GM12878 (cell line): ENCODE results near the gene RALGAPA1. TPM values are rescaled to one million over a fixed set of nuclear protein-coding genes. Genes with fewer than 3 reads are reported as not detected.

Source experiments
- ATAC-seq: fragments of 200-7000 bp; cut with Tn5 transposase; 3 replicates; pipeline ENCODE4 v1.9.1; 2020; ENCODE audit warnings: mild to moderate bottlenecking, moderate library complexity
- BruUV-seq: library from RNA; stranded (reverse); fragments of 400-500 nt; replicated peaks from 2 replicates; lab custom pipeline; 2021; lab: Mats Ljungman, UMichigan
- CTCF ChIA-PET: fragments of 300-600 bp; sonication (Branson Sonifier 250); formaldehyde crosslinking; extraction: SDS; loops from one replicate; lab custom pipeline; 2021; ENCODE audit warnings: inconsistent platforms; lab: Yijun Ruan, JAX
- POLR2A ChIA-PET: fragments of 350-600 bp; formaldehyde crosslinking; extraction: SDS; loops from one replicate; lab custom pipeline; 2021; ENCODE audit warnings: inconsistent platforms; lab: Charles Lee
- RAD21 ChIA-PET: fragments of 300-600 bp; sonication (Branson Sonifier 250); formaldehyde crosslinking; loops from one replicate; lab custom pipeline; 2023; ENCODE audit warnings: antibody characterized with exemption; ENCODE audit not compliant: unreplicated experiment; lab: Charles Lee
- SMC1A ChIA-PET: fragments of 300-600 bp; sonication (Branson Sonifier 250); formaldehyde crosslinking; loops from one replicate; lab custom pipeline; 2023; ENCODE audit not compliant: unreplicated experiment, uncharacterized antibody; lab: Charles Lee
- DNase-seq: peaks from one replicate; pipeline ENCODE4 v3.0.0-alpha.2; 2011; ENCODE audit warnings: low read depth, low spot score
- FAIRE-seq: peaks from 3 replicates; lab custom pipeline; 2011; peaks lifted over from hg19 to GRCh38; lab: Jason Lieb, UNC
- H2AFZ ChIP-seq: 2 replicates; pipeline ENCODE4 v1.6.0; 2011; ENCODE audit warnings: low read depth, low read length, control low read depth; ENCODE audit not compliant: control insufficient read depth
- H3K27ac ChIP-seq: 2 replicates; pipeline ENCODE4 v1.5.1; 2011; ENCODE audit warnings: control low read depth; ENCODE audit not compliant: control insufficient read depth, insufficient read depth
- H3K27me3 ChIP-seq, 2 experiments: replicated peaks in 1 of 2; 2 replicates each; pipeline versions ENCODE4 v1.6.0 to v1.6.1; 2011; ENCODE audit warnings: low read length in 1 of 2; ENCODE audit not compliant: control insufficient read depth in 2 of 2, insufficient read depth in 2 of 2
- H3K36me3 ChIP-seq, 2 experiments: 2 replicates each; pipeline ENCODE4 v1.5.1; 2011; ENCODE audit warnings: low read length in 1 of 2; ENCODE audit not compliant: control insufficient read depth in 2 of 2, insufficient read depth in 2 of 2
- H3K4me1 ChIP-seq: 2 replicates; pipeline ENCODE4 v1.6.1; 2011; ENCODE audit warnings: mild to moderate bottlenecking, low read length, moderate library complexity, mixed read lengths; ENCODE audit not compliant: control insufficient read depth, insufficient read depth
- H3K4me2 ChIP-seq: 2 replicates; pipeline ENCODE4 v1.6.0; 2011; ENCODE audit warnings: control low read depth; ENCODE audit not compliant: control insufficient read depth, insufficient read depth
- H3K4me3 ChIP-seq: fragments of 200-600 bp; sonication (generic); 2 replicates; pipeline ENCODE4 v1.5.1; 2016
- H3K79me2 ChIP-seq: 2 replicates; pipeline ENCODE4 v1.6.0; 2011; ENCODE audit warnings: low read length; ENCODE audit not compliant: control insufficient read depth, insufficient read depth
- H3K9ac ChIP-seq: 2 replicates; pipeline ENCODE4 v1.8.0; 2011; ENCODE audit warnings: low read length, control low read depth, mixed read lengths; ENCODE audit not compliant: control insufficient read depth, insufficient read depth
- H3K9me3 ChIP-seq: replicated peaks from 3 replicates; pipeline ENCODE4 v1.5.1; 2011; ENCODE audit warnings: mild to moderate bottlenecking, low read length; ENCODE audit not compliant: control insufficient read depth, insufficient read depth
- H4K20me1 ChIP-seq: 2 replicates; pipeline ENCODE4 v1.6.0; 2011; ENCODE audit not compliant: control insufficient read depth, insufficient read depth
- BMI1 ChIP-seq: fragments of 450-650 bp; IDR thresholded peaks from 2 replicates; pipeline ENCODE4 v1.6.1; 2016; ENCODE audit warnings: mild to moderate bottlenecking, moderate library complexity, borderline replicate concordance
- CREB1 ChIP-seq: IDR thresholded peaks from 2 replicates; pipeline ENCODE4 v1.6.1; 2012; ENCODE audit warnings: low read depth, mild to moderate bottlenecking, inconsistent platforms
- EP300 ChIP-seq, 2 experiments: fragments of 150-350 bp in 1 of 2; IDR thresholded peaks; 2 replicates each; pipeline ENCODE4 v1.6.1; 2011 to 2012; ENCODE audit warnings: low read depth in 2 of 2, low read length in 2 of 2, borderline replicate concordance in 1 of 2, improper control_type of control experiment in 1 of 2, inconsistent platforms in 1 of 2; ENCODE audit not compliant: control insufficient read depth in 1 of 2
- ESRRA ChIP-seq: IDR thresholded peaks from 2 replicates; pipeline ENCODE4 v1.6.1; 2012; ENCODE audit warnings: mild to moderate bottlenecking, low read length, improper control_type of control experiment
- ETV6 ChIP-seq, 2 experiments: fragments of 450-650 bp in 1 of 2; IDR thresholded peaks in 1 of 2; conservative IDR thresholded peaks in 1 of 2; 2 replicates each; pipeline ENCODE4 v1.6.1; 2014; ENCODE audit warnings: antibody characterized with exemption in 1 of 2, borderline replicate concordance in 1 of 2, low read depth in 1 of 2, mild to moderate bottlenecking in 1 of 2, moderate library complexity in 1 of 2
- IRF4 ChIP-seq: IDR thresholded peaks from 2 replicates; pipeline ENCODE4 v1.6.1; 2011; ENCODE audit warnings: low read depth, low read length
- MEF2B ChIP-seq: fragments of 450-650 bp; IDR thresholded peaks from 2 replicates; pipeline ENCODE4 v1.6.1; 2018; ENCODE audit warnings: mild to moderate bottlenecking, moderate library complexity; ENCODE audit not compliant: partially characterized antibody, poor library complexity, severe bottlenecking
- MTA3 ChIP-seq: IDR thresholded peaks from 2 replicates; pipeline ENCODE4 v1.6.1; 2012; ENCODE audit warnings: low read length, inconsistent platforms, borderline replicate concordance
- MYC ChIP-seq: IDR thresholded peaks from 2 replicates; pipeline ENCODE4 v1.6.1; 2011; ENCODE audit warnings: mild to moderate bottlenecking, low read length, moderate library complexity, inconsistent platforms; ENCODE audit not compliant: insufficient read depth, insufficient replicate concordance, insufficient read length, severe bottlenecking
- NFIC ChIP-seq: IDR thresholded peaks from 2 replicates; pipeline ENCODE4 v1.6.1; 2012; ENCODE audit warnings: low read depth, mild to moderate bottlenecking, inconsistent platforms, low read length, moderate library complexity
- NR2F1 ChIP-seq: fragments of 450-650 bp; conservative IDR thresholded peaks from 2 replicates; pipeline ENCODE4 v1.6.1; 2017; ENCODE audit warnings: mild to moderate bottlenecking
- RAD51 ChIP-seq: fragments of 450-650 bp; IDR thresholded peaks from 2 replicates; pipeline ENCODE4 v1.6.1; 2016; ENCODE audit warnings: moderate library complexity, mild to moderate bottlenecking, inconsistent platforms
- SIN3A ChIP-seq: IDR thresholded peaks from 2 replicates; pipeline ENCODE4 v1.6.1; 2012; ENCODE audit warnings: low read depth, low read length, improper control_type of control experiment
- SIX5 ChIP-seq: IDR thresholded peaks from 2 replicates; pipeline ENCODE4 v1.6.1; 2011; ENCODE audit warnings: mild to moderate bottlenecking, low read depth, low read length, moderate library complexity; ENCODE audit not compliant: severe bottlenecking
- SREBF1 ChIP-seq: IDR thresholded peaks from 2 replicates; pipeline ENCODE4 v1.6.1; 2012; ENCODE audit warnings: mild to moderate bottlenecking, low read length
- YBX1 ChIP-seq: fragments of 450-650 bp; IDR thresholded peaks from 2 replicates; pipeline ENCODE4 v1.6.1; 2016; ENCODE audit warnings: antibody characterized with exemption
- ZNF622 ChIP-seq: fragments of 450-650 bp; IDR thresholded peaks from 2 replicates; pipeline ENCODE4 v1.6.1; 2017; ENCODE audit warnings: mild to moderate bottlenecking, inconsistent platforms
- WGBS: methylation state at CpG from one replicate; pipeline ENCODE4 v1.1.6; 2016; ENCODE audit warnings: low lambda C conversion rate; ENCODE audit not compliant: insufficient replicate concordance, insufficient coverage; ENCODE audit errors: missing lambda C conversion rate; 5-methylcytosine and 5-hydroxymethylcytosine counted together
- in situ Hi-C: fragments of 300-500 bp; cut with MboI; formaldehyde crosslinking; loops from 9 replicates; pipeline ENCODE4 v1.14.3; 2018; ENCODE audit warnings: mixed read lengths
- intact Hi-C: fragments of 100-400 bp; cut with micrococcal nuclease; formaldehyde crosslinking; loops from one replicate; pipeline ENCODE4 v1.14.2; 2022; ENCODE audit not compliant: unreplicated experiment
- polyA plus RNA-seq, 11 experiments: library from polyadenylated mRNA; depleted of rRNA in 4 of 11; unstranded in 6 of 11; stranded (reverse) in 5 of 11; fragments of >200 nt; fragmentation: Nextera tagmentation in 4 of 11; fragmentation: Illumina TruSeq in 1 of 11; extraction: Ambion mirVana in 4 of 11; extraction: Trizol in 1 of 11; gene quantifications; 1 replicate in 1 of 11; 2 replicates in 10 of 11; pipeline versions ENCODE4 v1.2.1 to v1.2.3, GENCODE V29; 2011 to 2016; ENCODE audit warnings: inconsistent platforms in 2 of 11, missing spikeins in 2 of 11, low read depth in 1 of 11
- total RNA-seq, 4 experiments: library from RNA; depleted of rRNA in 3 of 4; stranded (reverse); fragments of >200 nt in 3 of 4; fragmentation: Illumina TruSeq in 1 of 4; extraction: Trizol in 1 of 4; gene quantifications; 2 replicates each; pipeline versions ENCODE4 v1.2.1 to v1.2.3, GENCODE V29; 2013 to 2021
- TF ChIP-seq, protein P1 (sequence below): IDR thresholded peaks from 2 replicates; pipeline ENCODE4 v1.6.1; 2011; ENCODE audit warnings: borderline replicate concordance, low read depth, mild to moderate bottlenecking, moderate library complexity, mixed read lengths, low read length; ENCODE audit not compliant: insufficient read depth; ENCODE audit errors: extremely low read length
- TF ChIP-seq, protein P2 (sequence below): fragments of 450-650 bp; IDR thresholded peaks from 2 replicates; pipeline ENCODE4 v1.6.1; 2017; ENCODE audit warnings: mild to moderate bottlenecking, low read depth, inconsistent platforms; ENCODE audit not compliant: poor library complexity, severe bottlenecking

Gene RALGAPA1
- total and polyA plus RNA-seq, 10 of the 15 experiments (the other 5 are each of a cell fraction or from before 2014, with no cell fraction given), result 5.6 to 26.7 (median 14.7) TPM

DNA sequence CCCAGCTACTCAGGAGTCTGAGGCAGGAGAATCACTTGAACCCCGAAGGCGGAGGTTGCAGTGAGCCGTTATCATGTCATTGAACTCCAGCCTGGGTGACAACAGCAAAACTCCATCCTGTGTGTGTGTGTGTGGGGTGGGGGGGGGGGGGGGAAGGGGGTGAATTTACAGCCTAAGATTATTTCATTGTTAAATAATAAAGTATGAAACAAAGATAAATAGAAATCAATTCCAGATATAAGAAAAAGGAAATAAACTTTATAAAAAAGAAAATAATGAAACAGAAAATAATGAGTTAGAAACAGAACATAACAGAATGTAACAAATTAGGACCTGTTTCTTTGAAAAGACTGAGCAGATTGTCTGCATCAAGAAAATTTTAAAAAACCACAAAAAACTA lies 191.6 kb downstream of the RALGAPA1 start:
- Histone ChIP-seq H3K36me3 (no peaks in the 10 kb centered on the region; a peak in 1 of 4 replicates), H3K4me2 (no peak overlapping the region), H3K79me2 (no peaks in the 10 kb centered on the region), H3K4me3 (no peak overlapping the region), H2AFZ (no peak overlapping the region), H3K9me3 (no peaks in the 10 kb centered on the region), H3K4me1 (no peaks in the 10 kb centered on the region), H3K9ac (no peak overlapping the region), H4K20me1 (no peaks in the 10 kb centered on the region), H3K27me3 (no peaks in the 10 kb centered on the region), H3K27ac (no peak overlapping the region)
- ChIA-PET SMC1A (interaction anchor here (1.1 kb wide), 1 partner anchor 13 kb away, joined by 3 read pairs; no protein-coding TSS in a partner anchor), CTCF (no interaction called here), POLR2A (no interaction called here), RAD21 (no interaction called here)
- FAIRE-seq (no peak), ATAC-seq (no peak), DNase-seq (no peak)
- no TSS peak for BruUV-seq
- in situ Hi-C loops, result no loop called here
- intact Hi-C loops, result no loop called here
- TF ChIP-seq EP300 (IDR thresholded peaks at IDR 0.05; ENCODE audit: borderline replicate concordance in 1 of 2, control insufficient read depth in 1 of 2, low read depth in 2 of 2, low read length in 2 of 2), result no peak
- TF ChIP-seq YBX1, result no peak
- TF ChIP-seq SIN3A, result no peak
- no peak for TF ChIP-seq MEF2B
- TF ChIP-seq MYC, result no peak
- no peak for TF ChIP-seq RAD51
- no peak for TF ChIP-seq IRF4
- no peak for TF ChIP-seq ESRRA
- no peak for TF ChIP-seq NR2F1
- no peak for TF ChIP-seq MTA3
- TF ChIP-seq ZNF622, result no peak
- TF ChIP-seq, protein P1, sequence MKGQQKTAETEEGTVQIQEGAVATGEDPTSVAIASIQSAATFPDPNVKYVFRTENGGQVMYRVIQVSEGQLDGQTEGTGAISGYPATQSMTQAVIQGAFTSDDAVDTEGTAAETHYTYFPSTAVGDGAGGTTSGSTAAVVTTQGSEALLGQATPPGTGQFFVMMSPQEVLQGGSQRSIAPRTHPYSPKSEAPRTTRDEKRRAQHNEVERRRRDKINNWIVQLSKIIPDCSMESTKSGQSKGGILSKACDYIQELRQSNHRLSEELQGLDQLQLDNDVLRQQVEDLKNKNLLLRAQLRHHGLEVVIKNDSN, result no peak
- TF ChIP-seq SIX5, result no peak
- no peak for TF ChIP-seq NFIC
- no peak for TF ChIP-seq BMI1
- TF ChIP-seq CREB1, result no peak
- TF ChIP-seq SREBF1, result no peak
- TF ChIP-seq, protein P2, sequence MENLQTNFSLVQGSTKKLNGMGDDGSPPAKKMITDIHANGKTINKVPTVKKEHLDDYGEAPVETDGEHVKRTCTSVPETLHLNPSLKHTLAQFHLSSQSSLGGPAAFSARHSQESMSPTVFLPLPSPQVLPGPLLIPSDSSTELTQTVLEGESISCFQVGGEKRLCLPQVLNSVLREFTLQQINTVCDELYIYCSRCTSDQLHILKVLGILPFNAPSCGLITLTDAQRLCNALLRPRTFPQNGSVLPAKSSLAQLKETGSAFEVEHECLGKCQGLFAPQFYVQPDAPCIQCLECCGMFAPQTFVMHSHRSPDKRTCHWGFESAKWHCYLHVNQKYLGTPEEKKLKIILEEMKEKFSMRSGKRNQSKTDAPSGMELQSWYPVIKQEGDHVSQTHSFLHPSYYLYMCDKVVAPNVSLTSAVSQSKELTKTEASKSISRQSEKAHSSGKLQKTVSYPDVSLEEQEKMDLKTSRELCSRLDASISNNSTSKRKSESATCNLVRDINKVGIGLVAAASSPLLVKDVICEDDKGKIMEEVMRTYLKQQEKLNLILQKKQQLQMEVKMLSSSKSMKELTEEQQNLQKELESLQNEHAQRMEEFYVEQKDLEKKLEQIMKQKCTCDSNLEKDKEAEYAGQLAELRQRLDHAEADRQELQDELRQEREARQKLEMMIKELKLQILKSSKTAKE, result no peak
- TF ChIP-seq ETV6 (conservative IDR thresholded peaks at IDR 0.05 in 1 of 2, IDR thresholded peaks at IDR 0.05 in 1 of 2; ENCODE audit: borderline replicate concordance in 1 of 2, low read depth in 1 of 2), result no peak
- WGBS, result 100% methylated on average over 3 of the region's 3 CpGs
